NCI-H345 (cell line): Measurements from ENCODE around the gene ZNF224.
A peak's percentile ranks its signal among the peaks of the same experiment; 100 is the strongest.
"Not testable (repeated sequence)": the region's sequence is repeated elsewhere in the genome, so short reads cannot be mapped to it uniquely, and the experiment has no call there.

Source experiments
- DNase-seq: peaks from one replicate; lab custom pipeline; 2025; lab: John Stamatoyannopoulos, UW

ZNF224 gene

GRCh38 chr19:44093931-44094765 is at the start of gene ZNF224:
Gene ZNF224, plus strand, starts transcription at chr19:44094361. Its CDS starts 3,513 bp downstream, at chr19:44097874.
- DNase-seq: peak; percentile 90

GRCh38 chr19:44050740-44051649 is 43.2 kb upstream of the ZNF224 start:
- DNase-seq: peak; percentile 76

GRCh38 chr19:44051650-44052402 is 42.3 kb upstream of the ZNF224 start, which contains the start of gene ZNF223:
Gene ZNF223, plus strand, starts transcription at chr19:44052036. Its CDS starts 3,141 bp downstream, at chr19:44055177.
- peak; percentile 96 for DNase-seq

DNA sequence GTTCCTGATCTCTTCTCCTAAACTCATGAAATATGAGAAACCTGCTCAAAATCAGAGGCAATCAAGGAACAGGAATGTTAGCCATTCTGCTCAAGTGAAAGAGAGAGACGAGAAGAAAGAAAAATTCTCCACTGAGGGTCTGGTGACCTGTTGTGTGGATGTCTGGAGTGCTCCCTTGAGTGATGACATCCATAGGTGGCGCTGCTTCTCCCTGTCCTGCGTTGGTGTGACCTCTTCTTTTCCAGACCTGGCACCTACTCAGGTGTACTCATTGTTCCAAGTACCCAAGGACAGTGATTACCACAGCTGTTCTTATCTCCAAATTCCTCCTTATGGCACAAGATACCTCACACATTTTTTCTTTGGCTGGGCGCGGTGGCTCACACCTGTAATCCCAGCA is 38.3 kb upstream of the ZNF224 start:
- no peak for DNase-seq

DNA sequence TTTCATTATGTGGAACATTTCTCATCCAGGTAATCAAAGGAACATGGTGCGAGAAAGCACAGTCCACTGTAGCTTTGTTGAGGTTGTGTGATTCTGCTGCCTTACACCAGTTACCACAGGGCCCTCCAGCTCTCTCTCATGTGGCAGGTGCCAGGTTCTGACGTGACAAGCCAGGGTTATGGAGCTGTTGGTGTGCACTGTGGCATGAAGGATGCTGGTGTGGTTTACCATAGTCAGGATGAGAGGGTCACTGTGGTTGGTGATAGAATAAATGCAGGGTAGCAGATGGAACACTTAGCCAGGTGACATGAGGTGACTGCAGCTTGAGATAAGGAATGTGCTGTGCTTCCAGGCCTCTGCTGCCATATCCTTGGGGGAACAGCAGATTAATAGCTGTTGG is 34.9 kb upstream of the ZNF224 start:
- no peak for DNase-seq

DNA sequence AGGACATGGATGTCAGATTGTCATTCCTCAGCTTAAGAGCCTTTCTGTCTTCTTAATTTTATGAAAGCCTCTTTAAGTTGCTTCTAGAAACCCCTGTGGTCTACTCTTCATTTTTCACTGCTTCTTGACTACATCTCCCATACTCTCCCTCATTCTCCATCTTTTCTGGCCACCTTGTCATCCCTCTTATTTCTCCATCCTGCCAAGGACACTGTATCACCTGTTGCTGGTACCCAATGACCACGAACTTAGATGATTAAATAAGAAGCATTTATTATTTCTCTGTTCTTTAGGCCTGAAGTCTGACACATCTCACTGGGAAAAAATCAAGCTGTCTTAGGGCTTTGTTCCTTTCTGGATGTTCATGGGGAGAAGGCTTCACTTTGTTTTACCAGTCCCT is 33.1 kb upstream of the ZNF224 start:
- no peak for DNase-seq

GRCh38 chr19:44066305-44066704 is 27.9 kb upstream of the ZNF224 start:
- no peak for DNase-seq

DNA sequence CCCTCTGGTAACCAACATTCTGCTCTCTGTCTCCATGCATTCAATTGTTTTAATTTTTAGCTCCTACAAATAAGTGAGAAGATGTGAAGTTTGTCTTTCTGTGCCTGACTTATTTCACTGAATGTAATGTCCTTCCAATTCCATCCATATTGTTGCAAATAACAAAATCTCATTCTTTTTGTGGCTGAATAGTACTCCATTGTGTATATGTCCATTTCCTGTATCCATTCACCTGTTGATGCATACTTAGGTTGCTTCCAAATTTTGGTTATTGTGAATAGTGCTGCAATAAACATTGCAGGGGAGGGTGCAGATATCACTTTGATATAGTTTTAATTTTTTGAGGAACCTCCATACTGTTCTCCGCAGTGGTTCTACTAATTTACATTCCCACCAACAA is 24.7 kb upstream of the ZNF224 start:
- no peak for DNase-seq

GRCh38 chr19:44071824-44072542 is 22.2 kb upstream of the ZNF224 start, which contains the start of gene ZNF284:
Gene ZNF284, plus strand, starts transcription at chr19:44072159. Its CDS starts 4,231 bp downstream, at chr19:44076390.
- peak; percentile 88 for DNase-seq

DNA sequence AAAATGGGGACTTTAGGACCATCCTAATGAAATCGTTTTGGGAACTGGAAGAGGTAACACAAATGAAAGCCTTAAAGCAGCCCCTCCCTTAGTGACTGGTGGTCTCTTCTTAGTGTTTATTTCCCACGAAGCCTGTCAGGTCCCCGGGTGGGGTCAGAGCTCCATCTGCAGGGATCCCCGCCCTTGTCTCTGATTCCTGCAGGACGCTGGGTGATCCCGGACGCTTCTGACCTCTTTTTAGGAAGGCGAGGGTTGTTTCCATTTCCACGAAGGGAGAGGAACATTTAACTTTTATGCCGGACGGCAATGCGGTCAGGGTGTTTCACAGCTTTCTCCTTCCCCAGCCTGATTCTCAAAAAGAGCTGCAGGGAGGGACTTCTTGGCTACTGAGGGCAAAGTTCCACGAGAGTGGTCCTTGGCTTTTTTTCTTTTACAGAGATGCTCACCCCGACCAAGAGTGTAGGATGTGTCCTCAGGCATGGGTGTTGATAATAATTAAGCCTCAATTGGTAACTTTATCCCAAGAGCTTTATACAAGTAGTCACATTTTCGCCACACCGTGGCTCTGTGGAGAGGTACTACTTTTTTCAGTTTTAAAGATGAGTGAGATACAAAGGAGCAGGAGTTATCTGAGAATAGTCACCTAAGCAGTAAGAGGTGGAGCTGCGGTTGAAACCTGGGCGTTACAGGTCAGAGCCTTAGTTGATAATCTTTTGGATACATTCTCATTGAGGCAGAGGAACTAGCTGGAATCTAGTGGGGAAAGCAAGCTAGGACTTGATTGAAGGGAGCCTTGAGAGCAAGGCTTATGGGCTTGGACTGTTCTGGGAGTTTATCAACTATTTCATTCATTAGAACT is 21.4 kb upstream of the ZNF224 start:
- DNase-seq: no peak

DNA sequence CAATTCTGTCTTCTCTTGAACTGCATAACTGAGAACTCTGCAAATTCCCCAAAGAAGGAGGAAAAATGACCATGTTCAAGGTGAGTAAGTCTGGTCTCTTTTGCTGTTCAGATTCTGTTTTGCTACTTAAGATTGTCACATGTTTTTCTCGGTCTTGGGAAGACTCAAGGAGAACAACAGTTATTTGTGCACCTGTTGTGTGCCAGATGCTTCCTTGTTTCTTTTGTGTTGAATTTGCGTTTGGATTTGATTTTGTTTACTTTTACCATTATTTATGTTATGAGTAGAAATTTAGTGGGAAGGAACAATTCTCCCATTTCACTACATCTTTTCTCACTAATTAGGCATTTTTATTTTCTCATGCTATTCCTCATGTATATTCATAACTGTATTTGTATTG is 17.8 kb upstream of the ZNF224 start:
- no peak for DNase-seq

- DNase-seq: no peak
Measured at GRCh38 chr19:44092108-44092507, 2.1 kb upstream of the ZNF224 start.

DNA sequence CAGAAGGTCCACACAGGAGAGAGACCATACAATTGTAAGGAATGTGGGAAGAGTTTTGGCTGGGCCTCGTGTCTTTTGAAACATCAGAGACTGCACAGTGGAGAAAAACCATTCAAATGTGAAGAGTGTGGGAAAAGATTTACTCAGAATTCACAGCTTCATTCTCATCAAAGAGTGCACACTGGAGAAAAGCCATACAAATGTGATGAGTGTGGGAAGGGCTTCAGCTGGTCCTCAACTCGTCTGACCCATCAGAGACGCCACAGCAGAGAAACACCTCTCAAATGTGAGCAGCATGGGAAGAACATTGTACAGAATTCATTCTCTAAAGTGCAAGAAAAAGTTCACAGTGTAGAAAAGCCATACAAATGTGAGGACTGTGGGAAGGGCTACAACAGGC is 13.6 kb downstream of the ZNF224 start:
- no peak for DNase-seq

GRCh38 chr19:44109458-44109857 is 15.3 kb downstream of the ZNF224 start:
- no peak for DNase-seq

DNA sequence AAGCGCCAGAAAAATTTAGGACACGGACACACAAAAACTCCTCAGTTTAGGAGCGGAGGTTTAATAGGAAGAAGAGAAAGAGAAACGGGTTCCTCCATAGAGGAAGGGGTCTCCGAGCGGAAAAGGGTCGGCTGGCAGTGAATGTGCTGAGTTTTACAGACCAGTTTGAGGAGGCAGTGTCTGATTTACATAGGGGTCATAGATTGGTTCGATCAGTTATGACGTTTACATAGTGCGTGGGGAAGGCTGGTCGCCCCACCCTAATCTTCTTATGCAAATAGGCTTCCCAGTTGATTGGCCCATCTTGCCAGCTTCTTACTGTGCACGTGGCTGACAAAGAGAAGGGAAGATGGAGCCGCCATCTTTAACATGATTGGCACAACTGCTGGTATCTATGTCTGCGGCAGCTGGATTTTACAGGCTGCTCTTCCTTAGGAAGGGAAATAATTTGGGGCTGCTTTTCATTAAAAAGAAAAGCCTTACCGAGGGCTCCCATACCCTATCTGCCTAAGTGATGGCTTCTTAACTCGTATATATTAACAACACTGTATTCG is 17.8 kb downstream of the ZNF224 start:
- DNase-seq: no peak

DNA sequence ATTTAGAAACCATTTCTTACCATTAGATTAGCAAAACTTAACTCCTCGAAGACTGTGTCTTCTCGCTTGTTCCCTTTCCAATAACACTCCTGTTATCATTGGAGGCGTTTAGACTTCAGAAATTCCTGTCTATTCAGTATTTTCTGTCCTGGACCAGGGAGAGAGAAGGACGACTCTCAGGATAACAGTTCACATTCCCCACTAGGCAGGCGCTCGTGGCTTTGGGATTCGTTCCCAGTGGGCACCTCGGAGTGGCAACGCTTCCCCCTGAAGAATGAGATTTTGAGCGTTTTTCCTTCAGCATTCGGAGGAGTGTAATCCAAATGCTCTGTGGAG is 18.6 kb downstream of the ZNF224 start:
- DNase-seq: no peak

DNA sequence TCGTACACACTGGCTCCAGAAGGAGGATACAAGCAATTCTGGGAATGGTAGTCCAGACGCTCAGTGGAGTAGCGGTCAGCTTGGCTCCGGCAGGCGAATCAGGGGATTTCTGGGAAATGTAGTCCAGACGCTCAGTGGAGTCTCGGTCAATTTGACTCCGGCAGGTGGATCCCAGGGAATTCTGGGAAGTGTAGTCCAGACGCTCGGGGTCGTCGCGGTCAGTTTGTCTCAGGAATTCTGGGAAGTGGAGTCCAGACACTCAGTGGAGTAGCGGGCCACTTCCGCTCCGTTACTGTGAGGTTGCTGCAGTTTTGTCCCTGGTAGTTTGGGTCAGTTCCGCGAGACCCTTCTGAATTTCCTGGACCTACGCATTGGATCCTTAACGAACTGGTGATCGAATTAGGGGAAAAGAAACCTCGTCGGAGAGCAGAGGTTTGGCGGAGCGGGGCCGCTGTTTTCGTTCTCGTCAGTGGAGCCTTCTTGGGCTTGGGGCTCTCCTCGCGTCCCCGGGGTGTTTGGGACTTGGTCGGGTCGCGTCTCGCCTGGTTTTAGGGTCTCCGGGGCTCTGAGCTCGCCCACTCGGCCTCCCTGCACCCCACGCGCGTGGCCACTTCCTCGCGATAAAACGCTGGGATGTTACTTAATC is 19.1 kb downstream of the ZNF224 start, which contains the start of gene ZNF225:
TSS of gene ZNF225 (plus strand) at position 262 of the 646 bp plus-strand sequence. CDS start 2,429 bp downstream, outside the sequence.
- peak; percentile 94 for DNase-seq

DNA sequence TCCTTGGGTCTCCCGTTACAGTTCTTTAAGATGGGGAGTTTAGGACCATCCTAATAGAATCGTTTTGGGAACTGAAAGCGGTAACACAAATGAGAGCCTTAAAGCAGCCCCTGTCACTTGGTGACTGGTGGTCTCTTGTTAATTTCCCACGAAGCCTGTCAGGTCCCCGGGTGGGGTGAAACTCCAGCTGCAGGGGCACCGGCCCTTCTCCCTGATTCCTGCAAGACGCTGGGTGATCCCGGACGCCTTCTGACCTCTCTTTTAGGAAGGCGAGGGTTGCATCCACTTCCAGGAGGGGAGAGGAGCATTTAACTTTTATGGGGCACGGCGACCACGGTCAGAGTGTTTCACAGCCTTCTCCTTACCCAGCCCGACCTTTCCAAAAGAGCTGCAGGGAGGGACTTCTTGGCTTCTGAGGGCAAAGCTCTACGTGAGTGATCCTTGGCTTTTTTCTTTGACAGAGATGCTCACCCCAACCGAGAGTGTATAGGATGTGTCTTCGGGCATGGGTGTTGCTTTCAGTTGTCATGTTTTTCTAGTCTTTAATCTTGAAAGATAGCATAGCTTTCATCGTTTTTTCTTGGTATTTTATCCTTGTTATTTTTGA is 19.7 kb downstream of the ZNF224 start:
- no peak for DNase-seq

GRCh38 chr19:44121162-44121561 is 27.0 kb downstream of the ZNF224 start:
- not testable (repeated sequence) for DNase-seq
